HepG2 (cell line): Measurements from ENCODE around the gene BICRAL. TPM values are rescaled to one million over a fixed set of nuclear protein-coding genes. Genes with fewer than 3 reads are reported as not detected.

Experiments
- ATAC-seq: fragments of 200-7000 bp; cut with Tn5 transposase; 3 replicates; pipeline ENCODE4 v1.9.1; 2020; ENCODE audit warnings: mild to moderate bottlenecking, moderate library complexity
- BruUV-seq: library from RNA; stranded (reverse); fragments of 400-500 nt; replicated peaks from 2 replicates; lab custom pipeline; 2021; lab: Mats Ljungman, UMichigan
- CTCF ChIA-PET: fragments of 300-600 bp; formaldehyde crosslinking; extraction: SDS; loops from one replicate; lab custom pipeline; 2021; ENCODE audit warnings: low total read pairs, inconsistent platforms, low intra/inter-chr PET ratio; lab: Yijun Ruan, JAX
- POLR2A ChIA-PET: fragments of 350-600 bp; sonication (Branson Sonifier 250); formaldehyde crosslinking; loops from one replicate; lab custom pipeline; 2020; ENCODE audit warnings: antibody characterized with exemption, inconsistent platforms; lab: Yijun Ruan, JAX
- DNase-seq: peaks from one replicate; pipeline ENCODE4 v3.0.0-alpha.2; 2015; ENCODE audit warnings: low spot score
- FAIRE-seq: peaks from 3 replicates; lab custom pipeline; 2011; peaks lifted over from hg19 to GRCh38; lab: Jason Lieb, UNC
- H2AFZ ChIP-seq: one replicate; pipeline ENCODE4 v1.6.1; 2011; ENCODE audit warnings: low read length, inconsistent platforms
- H3K27ac ChIP-seq: fragments of 300-600 bp; 3 replicates; pipeline ENCODE4 v1.8.0; 2011; ENCODE audit warnings: mixed run types, mild to moderate bottlenecking, mixed read lengths, low read length, inconsistent platforms; ENCODE audit not compliant: insufficient read depth; ENCODE audit errors: extremely low read length
- H3K27me3 ChIP-seq, 2 experiments: fragments of 200-600 bp in 1 of 2; 2 replicates in 1 of 2; 3 replicates in 1 of 2; pipeline versions ENCODE4 v1.6.0 to v1.8.0; 2011; ENCODE audit warnings: low read length in 2 of 2, mild to moderate bottlenecking in 2 of 2, moderate library complexity in 2 of 2, inconsistent platforms in 1 of 2; ENCODE audit not compliant: insufficient read depth in 2 of 2, control insufficient read depth in 1 of 2
- H3K36me3 ChIP-seq, 2 experiments: fragments of 200-600 bp in 1 of 2; replicated peaks in 1 of 2; 2 replicates in 1 of 2; 3 replicates in 1 of 2; pipeline versions ENCODE4 v1.5.1 to v1.8.0; 2011; ENCODE audit warnings: low read length in 2 of 2, inconsistent platforms in 1 of 2; ENCODE audit not compliant: insufficient read depth in 2 of 2, control insufficient read depth in 1 of 2
- H3K4me1 ChIP-seq: 2 replicates; pipeline ENCODE4 v1.5.1; 2012; ENCODE audit warnings: low read length, inconsistent platforms; ENCODE audit not compliant: insufficient read depth
- H3K4me2 ChIP-seq: 2 replicates; pipeline ENCODE4 v1.6.0; 2011; ENCODE audit warnings: low read depth, low read length, inconsistent platforms
- H3K4me3 ChIP-seq, 3 experiments: fragments of 200-600 bp in 1 of 3; sonication (generic), shearing (Covaris generic) in 1 of 3; replicated peaks in 1 of 3; 2 replicates each; pipeline ENCODE4 v1.5.1; 2011 to 2016; ENCODE audit warnings: low read length in 3 of 3, inconsistent platforms in 2 of 3, low read depth in 2 of 3, mild to moderate bottlenecking in 2 of 3, control low read depth in 1 of 3, mixed read lengths in 1 of 3; ENCODE audit not compliant: insufficient read depth in 1 of 3
- H3K79me2 ChIP-seq: one replicate; pipeline ENCODE4 v1.6.1; 2011; ENCODE audit warnings: low read length, inconsistent platforms; ENCODE audit not compliant: insufficient read depth
- H3K9ac ChIP-seq: 2 replicates; pipeline ENCODE4 v1.6.0; 2011; ENCODE audit warnings: mild to moderate bottlenecking, low read depth, low read length, inconsistent platforms; ENCODE audit not compliant: insufficient read depth
- H3K9me3 ChIP-seq: 2 replicates; pipeline ENCODE4 v1.5.1; 2012; ENCODE audit warnings: mild to moderate bottlenecking, low read length
- H4K20me1 ChIP-seq: 2 replicates; pipeline ENCODE4 v1.6.0; 2011; ENCODE audit warnings: inconsistent platforms, mild to moderate bottlenecking, low read length, moderate library complexity; ENCODE audit not compliant: insufficient read depth
- AKAP8 ChIP-seq: sonication (generic); formaldehyde crosslinking; IDR thresholded peaks from 2 replicates; pipeline ENCODE4 v1.5.1; 2020; ENCODE audit warnings: mild to moderate bottlenecking, missing genetic modification reagents
- CBX2 ChIP-seq, 2 experiments: fragments of 200-600 bp in 1 of 2; sonication (generic); formaldehyde crosslinking in 1 of 2; IDR thresholded peaks; 2 replicates each; pipeline versions ENCODE4 v1.7.0 to v1.8.1; 2018 to 2022; ENCODE audit warnings: low read depth in 2 of 2, low read length in 1 of 2, mild to moderate bottlenecking in 1 of 2, missing genetic modification reagents in 1 of 2
- HOXA7 ChIP-seq: sonication (generic); formaldehyde crosslinking; IDR thresholded peaks from 2 replicates; pipeline ENCODE4 v1.8.1; 2022; ENCODE audit warnings: mild to moderate bottlenecking, missing genetic modification reagents, moderate library complexity
- HOXA9 ChIP-seq: sonication (generic); formaldehyde crosslinking; IDR thresholded peaks from 2 replicates; pipeline ENCODE4 v1.8.1; 2022; ENCODE audit warnings: missing genetic modification reagents, mild to moderate bottlenecking, moderate library complexity, borderline replicate concordance
- MATR3 ChIP-seq: sonication (generic); formaldehyde crosslinking; IDR thresholded peaks from 2 replicates; pipeline ENCODE4 v1.4.0; 2020; ENCODE audit warnings: missing genetic modification reagents
- MBD4 ChIP-seq: IDR thresholded peaks from 2 replicates; pipeline ENCODE4 v1.6.1; 2012; ENCODE audit warnings: low read length, inconsistent platforms, borderline replicate concordance
- NFATC3 ChIP-seq: sonication (generic); formaldehyde crosslinking; IDR thresholded peaks from 2 replicates; pipeline ENCODE4 v1.5.1; 2020; ENCODE audit warnings: mild to moderate bottlenecking, missing genetic modification reagents
- SMARCC2 ChIP-seq: fragments of 450-650 bp; IDR thresholded peaks from 2 replicates; pipeline ENCODE4 v1.6.1; 2017; ENCODE audit warnings: antibody characterized with exemption, mild to moderate bottlenecking
- SSRP1 ChIP-seq: IDR thresholded peaks from 2 replicates; pipeline ENCODE4 v1.6.1; 2016; ENCODE audit warnings: control low read depth
- TCF7 ChIP-seq: sonication (generic); IDR thresholded peaks from 2 replicates; pipeline ENCODE4 v1.6.1; 2016; ENCODE audit warnings: antibody characterized with exemption, low read depth
- ZNF318 ChIP-seq: sonication (generic); formaldehyde crosslinking; IDR thresholded peaks from 2 replicates; pipeline ENCODE4 v1.4.0; 2020; ENCODE audit warnings: mild to moderate bottlenecking, missing genetic modification reagents
- WGBS: methylation state at CpG from one replicate; pipeline ENCODE4 v1.1.6; 2017; ENCODE audit warnings: low lambda C conversion rate; 5-methylcytosine and 5-hydroxymethylcytosine counted together
- in situ Hi-C: cut with HindIII; loops from 2 replicates; pipeline ENCODE4 v1.10.0; 2017; ENCODE audit warnings: low pct_unique_long_range_greater_than_20kb; ENCODE audit not compliant: extremely low pct_ligation_motif_present
- intact Hi-C: fragments of 100-400 bp; cut with micrococcal nuclease; formaldehyde crosslinking; loops from one replicate; pipeline ENCODE4 v1.10.0; 2022; ENCODE audit not compliant: unreplicated experiment
- polyA plus RNA-seq, 8 experiments: library from polyadenylated mRNA; depleted of rRNA in 3 of 8; stranded (reverse) in 7 of 8; unstranded in 1 of 8; fragments of >200 nt; fragmentation: Illumina TruSeq in 4 of 8; extraction: Trizol in 4 of 8; gene quantifications; 2 replicates each; pipeline versions ENCODE4 v1.2.1 to v1.2.3, GENCODE V29; 2011 to 2016; ENCODE audit warnings: low read depth in 4 of 8, missing spikeins in 1 of 8, mixed read lengths in 1 of 8; ENCODE audit not compliant: insufficient read depth in 1 of 8
- total RNA-seq, 5 experiments: library from RNA; depleted of rRNA; stranded (reverse); fragments of >200 nt; fragmentation: Illumina TruSeq; extraction: Trizol; gene quantifications; 2 replicates each; pipeline ENCODE4 v1.2.3, GENCODE V29; 2016; ENCODE audit warnings: low read depth in 1 of 5
- TF ChIP-seq, protein P1 (sequence below): sonication (generic); formaldehyde crosslinking; IDR thresholded peaks from 2 replicates; pipeline ENCODE4 v1.5.1; 2020; ENCODE audit warnings: missing genetic modification reagents, mild to moderate bottlenecking, borderline replicate concordance
- TF ChIP-seq, protein P2 (sequence below): sonication (generic); formaldehyde crosslinking; IDR thresholded peaks from 2 replicates; pipeline ENCODE4 v1.4.0; 2020; ENCODE audit warnings: missing genetic modification reagents

Gene BICRAL
- total and polyA plus RNA-seq, 2 of the 13 experiments (the other 11 are each of a cell fraction or from before 2014, with no cell fraction given) = 5.0 to 13.5 TPM

- FAIRE-seq = no peak
- Histone ChIP-seq H2AFZ (no peak overlapping the region), H3K79me2 (no peaks in the 10 kb centered on the region), H3K9ac (no peak overlapping the region), H3K27me3 (no peaks in the 10 kb centered on the region), H4K20me1 (no peaks in the 10 kb centered on the region), H3K4me3 (no peak overlapping the region), H3K36me3 (peaks cover 4 to 5% of the 10 kb centered on the region in 2 experiments; a peak in 2 of 5 replicates), H3K4me2 (no peak overlapping the region), H3K4me1 (peaks cover 7% of the 10 kb centered on the region), H3K9me3 (no peaks in the 10 kb centered on the region), H3K27ac (no peak overlapping the region)
- WGBS = over 99% methylated on average over 7 of the region's 7 CpGs
- in situ Hi-C loops = no loop called here
- no TSS peak for BruUV-seq
- TF ChIP-seq HOXA9 (CRISPR knock-in tag) (no peak), HOXA7 (CRISPR knock-in tag) (no peak), SMARCC2 (no peak), ZNF318 (CRISPR knock-in tag) (no peak), SSRP1 (CRISPR knock-in tag) (no peak), MATR3 (no peak), NFATC3 (CRISPR knock-in tag) (no peak), TCF7 (no peak), AKAP8 (no peak), MBD4 (no peak), CBX2 (IDR thresholded peaks at IDR 0.05; ENCODE audit: low read depth, low read length) (no peak), CBX2 (CRISPR knock-in tag; IDR thresholded peaks at IDR 0.05; ENCODE audit: low read depth) (no peak)
- TF ChIP-seq, protein P1, sequence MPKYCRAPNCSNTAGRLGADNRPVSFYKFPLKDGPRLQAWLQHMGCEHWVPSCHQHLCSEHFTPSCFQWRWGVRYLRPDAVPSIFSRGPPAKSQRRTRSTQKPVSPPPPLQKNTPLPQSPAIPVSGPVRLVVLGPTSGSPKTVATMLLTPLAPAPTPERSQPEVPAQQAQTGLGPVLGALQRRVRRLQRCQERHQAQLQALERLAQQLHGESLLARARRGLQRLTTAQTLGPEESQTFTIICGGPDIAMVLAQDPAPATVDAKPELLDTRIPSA (CRISPR knock-in tag) = no peak
- TF ChIP-seq, protein P2, sequence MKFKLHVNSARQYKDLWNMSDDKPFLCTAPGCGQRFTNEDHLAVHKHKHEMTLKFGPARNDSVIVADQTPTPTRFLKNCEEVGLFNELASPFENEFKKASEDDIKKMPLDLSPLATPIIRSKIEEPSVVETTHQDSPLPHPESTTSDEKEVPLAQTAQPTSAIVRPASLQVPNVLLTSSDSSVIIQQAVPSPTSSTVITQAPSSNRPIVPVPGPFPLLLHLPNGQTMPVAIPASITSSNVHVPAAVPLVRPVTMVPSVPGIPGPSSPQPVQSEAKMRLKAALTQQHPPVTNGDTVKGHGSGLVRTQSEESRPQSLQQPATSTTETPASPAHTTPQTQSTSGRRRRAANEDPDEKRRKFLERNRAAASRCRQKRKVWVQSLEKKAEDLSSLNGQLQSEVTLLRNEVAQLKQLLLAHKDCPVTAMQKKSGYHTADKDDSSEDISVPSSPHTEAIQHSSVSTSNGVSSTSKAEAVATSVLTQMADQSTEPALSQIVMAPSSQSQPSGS (CRISPR knock-in tag) = no peak
- ATAC-seq = no peak
- intact Hi-C loops = no loop called here
- POLR2A ChIA-PET = no interaction called here
- no peak for DNase-seq
- CTCF ChIA-PET = no interaction called here
Observed at GRCh38 chr6:42756722-42757121, 25.1 kb upstream of the BICRAL start.
